Measurements from ENCODE around the gene GGCX. TPM values are rescaled to one million over a fixed set of nuclear protein-coding genes. Genes with fewer than 3 reads are reported as not detected.
"Not testable (repeated sequence)": the region's sequence is repeated elsewhere in the genome, so short reads cannot be mapped to it uniquely, and the experiment has no call there.

GGCX gene
- total RNA-seq = 25.1 and 27.0 TPM in 2 replicates

- Mint-ChIP-seq H3K36me3 (ENCODE audit: low read depth) (peaks cover 12% of the 10 kb centered on the region), H3K4me3 (ENCODE audit: low read depth) (peak within 1 kb of the TSS; percentile 98), H3K4me1 (ENCODE audit: low read depth) (peaks cover 25% of the 10 kb centered on the region), H3K9me3 (no peaks in the 10 kb centered on the region), H3K27me3 (ENCODE audit: low read depth) (no peaks in the 10 kb centered on the region), H3K27ac (peak within 1 kb of the TSS; percentile 93)
- peak; percentile 87 for DNase-seq (ENCODE audit: low spot score)
- intact Hi-C loops (cut with micrococcal nuclease) = loop anchor here (1.0 to 2.0 kb wide), 6 partner anchors 17 to 207 kb away; partner anchors contain the start of genes ELMOD3, MAT2A, RETSAT and RNF181
Measured at GRCh38 chr2:85561280-85562212, at the start of gene GGCX. Gene GGCX (minus strand): TSS chr2:85561493. CDS start chr2:85561428, 65 bp downstream.

GRCh38 chr2:85607268-85608215 is 46.2 kb upstream of the GGCX start:
- Mint-ChIP-seq H3K36me3 (ENCODE audit: low read depth) (peaks cover 32% of the 10 kb centered on the region), H3K9me3 (no peaks in the 10 kb centered on the region), H3K27ac (no peak overlapping the region), H3K4me1 (ENCODE audit: low read depth) (peaks cover 11% of the 10 kb centered on the region), H3K27me3 (ENCODE audit: low read depth) (no peaks in the 10 kb centered on the region), H3K4me3 (ENCODE audit: low read depth) (no peak overlapping the region)
- intact Hi-C loops (cut with micrococcal nuclease) = no loop called here
- DNase-seq (ENCODE audit: low spot score) = no peak

GRCh38 chr2:85606116-85606455 is 44.8 kb upstream of the GGCX start:
- Mint-ChIP-seq H3K27ac (no peak overlapping the region), H3K4me1 (ENCODE audit: low read depth) (peaks cover 14% of the 10 kb centered on the region), H3K27me3 (ENCODE audit: low read depth) (no peaks in the 10 kb centered on the region), H3K36me3 (ENCODE audit: low read depth) (peaks cover 28% of the 10 kb centered on the region), H3K9me3 (no peaks in the 10 kb centered on the region), H3K4me3 (ENCODE audit: low read depth) (no peak overlapping the region)
- intact Hi-C loops (cut with micrococcal nuclease) = no loop called here
- no peak for DNase-seq (ENCODE audit: low spot score)

GRCh38 chr2:85605406-85606115 is 44.3 kb upstream of the GGCX start:
- Mint-ChIP-seq H3K4me3 (ENCODE audit: low read depth) (no peak overlapping the region), H3K9me3 (no peaks in the 10 kb centered on the region)

GRCh38 chr2:85604568-85605339 is 43.5 kb upstream of the GGCX start:
- Mint-ChIP-seq H3K27me3 (ENCODE audit: low read depth) (no peaks in the 10 kb centered on the region), H3K27ac (no peak overlapping the region), H3K4me3 (ENCODE audit: low read depth) (no peak overlapping the region), H3K36me3 (ENCODE audit: low read depth) (peaks cover 24% of the 10 kb centered on the region), H3K4me1 (ENCODE audit: low read depth) (peaks cover 12% of the 10 kb centered on the region), H3K9me3 (no peaks in the 10 kb centered on the region)
- DNase-seq (ENCODE audit: low spot score) = no peak
- intact Hi-C loops (cut with micrococcal nuclease) = loop anchor here (5.0 kb wide), 1 partner anchor 67 kb away; the partner anchor contains the start of gene MAT2A

More at GRCh38 chr2:85605406-85606115, 44.3 kb upstream of the GGCX start:
- Mint-ChIP-seq H3K4me1 (ENCODE audit: low read depth) (peaks cover 14% of the 10 kb centered on the region), H3K27me3 (ENCODE audit: low read depth) (no peaks in the 10 kb centered on the region), H3K36me3 (ENCODE audit: low read depth) (peaks cover 28% of the 10 kb centered on the region), H3K27ac (no peak overlapping the region)
- intact Hi-C loops (cut with micrococcal nuclease) = no loop called here
- no peak for DNase-seq (ENCODE audit: low spot score)

GRCh38 chr2:85604133-85604444 is 42.8 kb upstream of the GGCX start:
- H3K27ac Mint-ChIP-seq; H3K4me3 Mint-ChIP-seq (ENCODE audit: low read depth); DNase-seq (ENCODE audit: low spot score); H3K9me3 Mint-ChIP-seq; H3K27me3 Mint-ChIP-seq (ENCODE audit: low read depth): not testable (repeated sequence)
- Mint-ChIP-seq H3K4me1 (ENCODE audit: low read depth) (peaks cover 12% of the 10 kb centered on the region), H3K36me3 (ENCODE audit: low read depth) (peaks cover 24% of the 10 kb centered on the region)
- intact Hi-C loops (cut with micrococcal nuclease) = loop anchor here (5.0 kb wide), 1 partner anchor 67 kb away; the partner anchor contains the start of gene MAT2A

GRCh38 chr2:85602476-85603234 is 41.4 kb upstream of the GGCX start, which contains the start of gene TMEM150A:
Gene TMEM150A (minus strand): TSS chr2:85602698. CDS start chr2:85601948, 750 bp downstream.
- H3K9me3 Mint-ChIP-seq = no peaks in the 10 kb centered on the region
- intact Hi-C loops (cut with micrococcal nuclease) = loop anchor here (1.0 to 5.0 kb wide), 4 partner anchors 9 to 65 kb away; partner anchors contain the start of genes GGCX, MAT2A and USP39
- H3K4me3 Mint-ChIP-seq (ENCODE audit: low read depth) = peak within 1 kb of the TSS; percentile 83
- no peaks in the 10 kb centered on the region for H3K27me3 Mint-ChIP-seq (ENCODE audit: low read depth)
- H3K4me1 Mint-ChIP-seq (ENCODE audit: low read depth) = peaks cover 9% of the 10 kb centered on the region
- H3K27ac Mint-ChIP-seq = peak within 1 kb of the TSS; percentile 33
- H3K36me3 Mint-ChIP-seq (ENCODE audit: low read depth) = peaks cover 13% of the 10 kb centered on the region
- peak; percentile 75 for DNase-seq (ENCODE audit: low spot score)

- no peaks in the 10 kb centered on the region for H3K27me3 Mint-ChIP-seq (ENCODE audit: low read depth)
- intact Hi-C loops (cut with micrococcal nuclease) = loop anchor here (1.0 to 5.0 kb wide), 4 partner anchors 9 to 65 kb away; partner anchors contain the start of genes GGCX, MAT2A and USP39
- H3K4me3 Mint-ChIP-seq (ENCODE audit: low read depth) = peak overlapping the region; percentile 76
- peak overlapping the region; percentile 33 for H3K27ac Mint-ChIP-seq
- H3K36me3 Mint-ChIP-seq (ENCODE audit: low read depth) = peaks cover 18% of the 10 kb centered on the region
- DNase-seq (ENCODE audit: low spot score) = no peak
- H3K9me3 Mint-ChIP-seq = no peaks in the 10 kb centered on the region
- peaks cover 12% of the 10 kb centered on the region for H3K4me1 Mint-ChIP-seq (ENCODE audit: low read depth)
Measured at GRCh38 chr2:85601771-85602475, 40.6 kb upstream of the GGCX start.

- H3K27ac Mint-ChIP-seq = no peak overlapping the region
- H3K9me3 Mint-ChIP-seq = no peaks in the 10 kb centered on the region
- H3K36me3 Mint-ChIP-seq (ENCODE audit: low read depth) = peaks cover 21% of the 10 kb centered on the region
- no peak for DNase-seq (ENCODE audit: low spot score)
- peak overlapping the region; percentile 76 for H3K4me3 Mint-ChIP-seq (ENCODE audit: low read depth)
- peaks cover 15% of the 10 kb centered on the region for H3K4me1 Mint-ChIP-seq (ENCODE audit: low read depth)
- intact Hi-C loops (cut with micrococcal nuclease) = loop anchor here (5.0 kb wide), 1 partner anchor 64 kb away; the partner anchor contains the start of gene MAT2A
- no peaks in the 10 kb centered on the region for H3K27me3 Mint-ChIP-seq (ENCODE audit: low read depth)
Measured at GRCh38 chr2:85600951-85601770, 39.9 kb upstream of the GGCX start.

GRCh38 chr2:85600235-85600575 is 38.9 kb upstream of the GGCX start:
- Mint-ChIP-seq H3K27me3 (ENCODE audit: low read depth) (no peaks in the 10 kb centered on the region), H3K4me1 (ENCODE audit: low read depth) (peaks cover 18% of the 10 kb centered on the region), H3K36me3 (ENCODE audit: low read depth) (peaks cover 29% of the 10 kb centered on the region), H3K9me3 (no peaks in the 10 kb centered on the region), H3K4me3 (ENCODE audit: low read depth) (no peak overlapping the region), H3K27ac (no peak overlapping the region)
- intact Hi-C loops (cut with micrococcal nuclease) = loop anchor here (5.0 kb wide), 1 partner anchor 63 kb away; the partner anchor contains the start of gene MAT2A
- no peak for DNase-seq (ENCODE audit: low spot score)
